HEK293 (cell line): ENCODE results near the gene CDK3.

Experiments used
- CTCF ChIA-PET: fragments of 350-600 bp; formaldehyde crosslinking; extraction: SDS; loops from one replicate; lab custom pipeline; 2021; ENCODE audit warnings: antibody characterized with exemption; lab: Yijun Ruan, JAX
- POLR2A ChIA-PET: fragments of 300-600 bp; formaldehyde crosslinking; extraction: SDS; loops from one replicate; lab custom pipeline; 2020; ENCODE audit warnings: antibody characterized with exemption, inconsistent platforms; lab: Yijun Ruan, JAX
- H3K27ac ChIP-seq: fragments of 200-500 bp; sonication (Bioruptor generic); 2 replicates; pipeline ENCODE4 v1.5.1; 2014; ENCODE audit warnings: low read depth, low read length, control low read depth, inconsistent platforms; ENCODE audit errors: extremely low read depth
- H3K36me3 ChIP-seq, 2 experiments: fragments of 200-500 bp in 1 of 2; sonication (Bioruptor generic) in 1 of 2; 1 replicate in 1 of 2; 2 replicates in 1 of 2; pipeline ENCODE4 v1.5.1; 2014 to 2017; ENCODE audit warnings: inconsistent platforms in 2 of 2, low read length in 2 of 2; ENCODE audit not compliant: control insufficient read depth in 2 of 2, insufficient read depth in 1 of 2
- H3K4me1 ChIP-seq: fragments of 200-500 bp; sonication (Bioruptor generic); 2 replicates; pipeline ENCODE4 v1.5.1; 2014; ENCODE audit warnings: mild to moderate bottlenecking, low read length, inconsistent platforms; ENCODE audit not compliant: control insufficient read depth, insufficient read depth
- H3K4me3 ChIP-seq: 2 replicates; pipeline ENCODE4 v1.5.1; 2011; ENCODE audit warnings: low read depth, mild to moderate bottlenecking, control low read depth, low read length, moderate library complexity
- H3K9me3 ChIP-seq: fragments of 200-500 bp; sonication (Bioruptor generic); 2 replicates; pipeline ENCODE4 v1.5.1; 2014; ENCODE audit warnings: low read depth, low read length, inconsistent platforms; ENCODE audit not compliant: control insufficient read depth, insufficient read depth
- GLI2 ChIP-seq: fragments of 450-650 bp; formaldehyde crosslinking; IDR thresholded peaks from 2 replicates; pipeline ENCODE4; 2017; ENCODE audit warnings: missing biosample characterization, missing genetic modification characterization, low read depth, borderline replicate concordance
- MEIS1 ChIP-seq: sonication (generic); formaldehyde crosslinking; IDR thresholded peaks from 2 replicates; pipeline ENCODE4 v1.8.1; 2022; ENCODE audit warnings: missing genetic modification reagents, mild to moderate bottlenecking, borderline replicate concordance
- SALL2 ChIP-seq: fragments of 450-650 bp; formaldehyde crosslinking; IDR thresholded peaks from 2 replicates; pipeline ENCODE4 v1.5.0; 2017; ENCODE audit warnings: missing biosample characterization, mild to moderate bottlenecking, missing genetic modification characterization, borderline replicate concordance
- ZBTB17 ChIP-seq: fragments of 450-650 bp; formaldehyde crosslinking; IDR thresholded peaks from 2 replicates; pipeline ENCODE4 v1.5.1; 2016; ENCODE audit warnings: missing biosample characterization, missing genetic modification characterization
- ZBTB20 ChIP-seq: fragments of 450-650 bp; formaldehyde crosslinking; IDR thresholded peaks from 2 replicates; pipeline ENCODE4 v1.5.1; 2016; ENCODE audit warnings: missing biosample characterization, missing genetic modification characterization
- ZNF121 ChIP-seq: fragments of 450-650 bp; formaldehyde crosslinking; IDR thresholded peaks from 2 replicates; pipeline ENCODE4 v1.5.1; 2016; ENCODE audit warnings: missing biosample characterization, missing genetic modification characterization
- ZNF132 ChIP-seq: fragments of 450-650 bp; formaldehyde crosslinking; IDR thresholded peaks from 2 replicates; pipeline ENCODE4 v1.5.1; 2017; ENCODE audit warnings: missing biosample characterization, missing genetic modification characterization, borderline replicate concordance
- ZNF202 ChIP-seq: fragments of 450-650 bp; formaldehyde crosslinking; IDR thresholded peaks from 2 replicates; pipeline ENCODE4 v1.5.1; 2016; ENCODE audit warnings: missing biosample characterization, missing genetic modification characterization, borderline replicate concordance
- ZNF362 ChIP-seq: fragments of 450-650 bp; formaldehyde crosslinking; IDR thresholded peaks from 2 replicates; pipeline ENCODE4 v1.5.1; 2016; ENCODE audit warnings: missing biosample characterization, missing genetic modification characterization
- ZNF404 ChIP-seq: fragments of 450-650 bp; formaldehyde crosslinking; IDR thresholded peaks from 2 replicates; pipeline ENCODE4 v1.5.1; 2017; ENCODE audit warnings: missing biosample characterization, missing genetic modification characterization
- ZNF433 ChIP-seq: fragments of 450-650 bp; formaldehyde crosslinking; IDR thresholded peaks from 2 replicates; pipeline ENCODE4 v1.5.1; 2016; ENCODE audit warnings: missing biosample characterization, missing genetic modification characterization, low read depth
- ZNF514 ChIP-seq: fragments of 450-650 bp; formaldehyde crosslinking; IDR thresholded peaks from 2 replicates; pipeline ENCODE4 v1.5.1; 2016; ENCODE audit warnings: missing biosample characterization, missing genetic modification characterization
- ZNF561 ChIP-seq: fragments of 450-650 bp; IDR thresholded peaks from 2 replicates; pipeline ENCODE4 v1.5.1; 2018; ENCODE audit warnings: missing biosample characterization, missing genetic modification characterization, borderline replicate concordance
- ZNF600 ChIP-seq: fragments of 450-650 bp; formaldehyde crosslinking; IDR thresholded peaks from 2 replicates; pipeline ENCODE4 v1.5.1; 2016; ENCODE audit warnings: missing biosample characterization, missing genetic modification characterization
- ZNF624 ChIP-seq: fragments of 450-650 bp; formaldehyde crosslinking; IDR thresholded peaks from 2 replicates; pipeline ENCODE4 v1.5.1; 2017; ENCODE audit warnings: missing biosample characterization, missing genetic modification characterization
- ZNF747 ChIP-seq: fragments of 450-650 bp; formaldehyde crosslinking; IDR thresholded peaks from 2 replicates; pipeline ENCODE4 v1.5.1; 2016; ENCODE audit warnings: missing biosample characterization, missing genetic modification characterization
- ZSCAN23 ChIP-seq: fragments of 450-650 bp; formaldehyde crosslinking; IDR thresholded peaks from 2 replicates; pipeline ENCODE4 v1.5.1; 2016; ENCODE audit warnings: missing biosample characterization, missing genetic modification characterization
- ZXDB ChIP-seq: fragments of 450-650 bp; formaldehyde crosslinking; IDR thresholded peaks from 2 replicates; pipeline ENCODE4 v1.5.1; 2016; ENCODE audit warnings: missing biosample characterization, missing genetic modification characterization
- TF ChIP-seq, protein P1 (sequence below): fragments of 450-650 bp; formaldehyde crosslinking; IDR thresholded peaks from 2 replicates; pipeline ENCODE4 v1.5.1; 2016; ENCODE audit warnings: missing biosample characterization, missing genetic modification characterization, borderline replicate concordance

Gene CDK3

GRCh38 chr17:76007850-76008165 lies 7.2 kb downstream of the CDK3 start:
- Histone ChIP-seq H3K9me3 (no peaks in the 10 kb centered on the region), H3K27ac (no peak overlapping the region), H3K4me1 (no peaks in the 10 kb centered on the region), H3K36me3 (no peaks in the 10 kb centered on the region), H3K4me3 (no peak overlapping the region)
- no peak for TF ChIP-seq ZNF132
- no peak for TF ChIP-seq SALL2 (tag by site-specific recombination)
- no peak for TF ChIP-seq ZBTB20 (tag by site-specific recombination)
- TF ChIP-seq ZNF561 (tag by site-specific recombination), result no peak
- TF ChIP-seq ZNF362, result no peak
- no peak for TF ChIP-seq ZSCAN23
- no peak for TF ChIP-seq ZBTB17 (tag by site-specific recombination)
- TF ChIP-seq, protein P1, sequence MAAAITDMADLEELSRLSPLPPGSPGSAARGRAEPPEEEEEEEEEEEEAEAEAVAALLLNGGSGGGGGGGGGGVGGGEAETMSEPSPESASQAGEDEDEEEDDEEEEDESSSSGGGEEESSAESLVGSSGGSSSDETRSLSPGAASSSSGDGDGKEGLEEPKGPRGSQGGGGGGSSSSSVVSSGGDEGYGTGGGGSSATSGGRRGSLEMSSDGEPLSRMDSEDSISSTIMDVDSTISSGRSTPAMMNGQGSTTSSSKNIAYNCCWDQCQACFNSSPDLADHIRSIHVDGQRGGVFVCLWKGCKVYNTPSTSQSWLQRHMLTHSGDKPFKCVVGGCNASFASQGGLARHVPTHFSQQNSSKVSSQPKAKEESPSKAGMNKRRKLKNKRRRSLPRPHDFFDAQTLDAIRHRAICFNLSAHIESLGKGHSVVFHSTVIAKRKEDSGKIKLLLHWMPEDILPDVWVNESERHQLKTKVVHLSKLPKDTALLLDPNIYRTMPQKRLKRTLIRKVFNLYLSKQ, result no peak
- CTCF ChIA-PET, result interaction anchor here (0.5 to 12.1 kb wide), 9 partner anchors 8 to 293 kb away, joined by 3 to 224 read pairs (median 4); partner anchors contain the start of genes ACOX1, CDK3, FBF1 and MRPL38
- POLR2A ChIA-PET, result interaction anchor here (0.7 to 1.3 kb wide), 4 partner anchors 9 to 103 kb away, joined by 3 to 4 read pairs (median 3); partner anchors contain the start of genes MRPL38 and SRP68

- POLR2A ChIA-PET, result interaction anchor here (0.7 to 1.3 kb wide), 5 partner anchors 9 to 103 kb away, joined by 3 to 4 read pairs (median 3); partner anchors contain the start of genes MRPL38 and SRP68
- Histone ChIP-seq H3K4me3 (no peak overlapping the region), H3K9me3 (no peaks in the 10 kb centered on the region), H3K4me1 (no peaks in the 10 kb centered on the region), H3K36me3 (no peaks in the 10 kb centered on the region), H3K27ac (no peak overlapping the region)
- no peak for TF ChIP-seq MEIS1 (CRISPR knock-in tag)
- TF ChIP-seq ZNF600, result no peak
- no peak for TF ChIP-seq ZNF514 (tag by site-specific recombination)
- no peak for TF ChIP-seq ZNF433 (tag by site-specific recombination)
- CTCF ChIA-PET, result interaction anchor here (0.5 to 12.1 kb wide), 9 partner anchors 9 to 293 kb away, joined by 3 to 224 read pairs (median 4); partner anchors contain the start of genes ACOX1, CDK3, FBF1 and MRPL38
These were observed 7.6 kb downstream of the CDK3 start for GRCh38 chr17:76008208-76008607.

GRCh38 chr17:76008630-76009425 lies 8.2 kb downstream of the CDK3 start:
- POLR2A ChIA-PET, result interaction anchor here (0.5 to 1.2 kb wide), 3 partner anchors 10 to 280 kb away, joined by 3 to 8 read pairs (median 3); partner anchors contain the start of gene MRPL38
- Histone ChIP-seq H3K9me3 (no peaks in the 10 kb centered on the region), H3K36me3 (no peaks in the 10 kb centered on the region), H3K4me1 (no peaks in the 10 kb centered on the region), H3K27ac (no peak overlapping the region), H3K4me3 (no peak overlapping the region)
- CTCF ChIA-PET, result interaction anchor here (0.6 to 12.1 kb wide), 9 partner anchors 9 to 270 kb away, joined by 3 to 224 read pairs (median 4); partner anchors contain the start of genes CDK3 and MRPL38
- no peak for TF ChIP-seq ZNF121 (tag by site-specific recombination)
- no peak for TF ChIP-seq ZXDB (tag by site-specific recombination)
- no peak for TF ChIP-seq ZNF747 (tag by site-specific recombination)
- no peak for TF ChIP-seq ZNF404 (tag by site-specific recombination)
- no peak for TF ChIP-seq ZNF624
- no peak for TF ChIP-seq ZNF202
- no peak for TF ChIP-seq GLI2 (tag by site-specific recombination)
